ENCODE data around the gene PIK3CB.
"Not testable (repeated sequence)": the region's sequence is repeated elsewhere in the genome, so short reads cannot be mapped to it uniquely, and the experiment has no call there.

The PIK3CB gene

DNA sequence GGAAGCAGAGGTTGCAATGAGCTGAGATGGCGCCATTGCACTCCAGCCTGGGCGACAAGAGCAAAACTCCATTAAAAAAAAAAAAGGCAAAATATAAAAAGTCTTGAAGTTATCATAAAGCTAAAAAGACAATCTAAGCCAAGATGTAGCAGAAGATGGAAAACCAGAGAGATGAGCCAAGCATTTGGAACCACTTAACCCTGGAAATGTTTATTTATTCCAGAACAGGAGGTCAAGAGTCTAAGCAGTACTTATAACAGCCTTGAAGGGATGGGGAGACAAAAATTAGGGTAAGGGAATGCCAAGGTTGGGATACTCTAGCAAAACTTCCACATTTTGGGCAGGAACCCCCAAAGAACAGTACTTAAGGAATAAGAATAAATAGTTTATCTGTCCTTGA, 196.1 kb downstream of the PIK3CB start:
- no peaks in the 10 kb centered on the region for H3K9me3 ChIP-seq (ENCODE audit: low read length)
- H3K9ac ChIP-seq (ENCODE audit: low read length): no peak overlapping the region
- no peaks in the 10 kb centered on the region for H3K27me3 ChIP-seq (ENCODE audit: control insufficient read depth in 1 of 2, insufficient read depth in 2 of 2, low read length in 2 of 2)
- H3K27ac ChIP-seq (ENCODE audit: low read depth, low read length): no peak overlapping the region
- H3K4me3 ChIP-seq (ENCODE audit: low read depth in 1 of 2, low read length in 2 of 2): no peak overlapping the region
- no peaks in the 10 kb centered on the region for H3K36me3 ChIP-seq (ENCODE audit: insufficient read depth, low read length)
- H3K4me1 ChIP-seq (ENCODE audit: insufficient read depth, low read length): no peaks in the 10 kb centered on the region

GRCh38 chr3:138629526-138629925, 205.2 kb downstream of the PIK3CB start:
- no peaks in the 10 kb centered on the region for H3K4me1 ChIP-seq (ENCODE audit: insufficient read depth, low read length)
- H3K9me3 ChIP-seq (ENCODE audit: low read length): no peaks in the 10 kb centered on the region
- H3K36me3 ChIP-seq (ENCODE audit: insufficient read depth, low read length): peaks cover 18% of the 10 kb centered on the region

DNA sequence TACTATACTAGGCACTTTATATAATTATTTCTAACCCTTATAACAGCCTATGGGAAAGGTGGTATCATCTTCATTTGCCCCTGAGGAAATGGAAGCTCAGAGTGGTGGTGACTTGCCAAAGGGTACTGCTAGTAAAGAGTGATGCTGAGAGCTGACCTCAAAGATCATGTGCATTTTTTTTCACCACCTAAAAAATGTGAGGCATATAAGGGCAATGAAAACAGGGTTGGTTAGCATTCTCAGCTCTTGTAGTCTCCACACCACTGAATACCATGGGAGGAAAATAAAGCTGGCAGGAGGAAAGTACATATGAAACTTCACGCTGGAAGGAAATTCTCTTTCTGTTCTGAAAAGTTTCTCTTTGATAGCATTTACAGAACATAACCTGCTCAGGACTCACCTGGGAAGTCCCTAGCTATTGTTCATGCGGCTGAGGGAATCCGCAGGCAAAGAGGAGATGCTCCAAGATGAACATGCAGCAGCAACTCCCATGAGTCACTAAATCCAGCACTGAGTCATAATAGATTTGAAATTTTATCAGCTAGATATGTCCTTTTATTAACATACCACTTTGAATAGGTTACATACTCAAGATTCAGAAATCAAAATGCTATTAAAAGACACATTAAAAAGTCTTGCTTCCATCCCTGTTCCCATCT, 208.9 kb downstream of the PIK3CB start:
- no peaks in the 10 kb centered on the region for H3K27me3 ChIP-seq (ENCODE audit: control insufficient read depth in 1 of 2, insufficient read depth in 2 of 2, low read length in 2 of 2)
- H3K9me3 ChIP-seq (ENCODE audit: low read length): no peaks in the 10 kb centered on the region
- H3K36me3 ChIP-seq (ENCODE audit: insufficient read depth, low read length): peaks cover 17% of the 10 kb centered on the region
- no peaks in the 10 kb centered on the region for H3K4me1 ChIP-seq (ENCODE audit: insufficient read depth, low read length)
- no peak overlapping the region for H3K9ac ChIP-seq (ENCODE audit: low read length)
- no peak overlapping the region for H3K4me3 ChIP-seq (ENCODE audit: low read depth in 1 of 2, low read length in 2 of 2)
- no peak overlapping the region for H3K27ac ChIP-seq (ENCODE audit: low read depth, low read length)

More at GRCh38 chr3:138629526-138629925, 205.2 kb downstream of the PIK3CB start:
- no peak overlapping the region for H3K9ac ChIP-seq (ENCODE audit: low read length)
- H3K27ac ChIP-seq (ENCODE audit: low read depth, low read length): no peak overlapping the region
- H3K4me3 ChIP-seq (ENCODE audit: low read depth in 1 of 2, low read length in 2 of 2): no peak overlapping the region
- no peaks in the 10 kb centered on the region for H3K27me3 ChIP-seq (ENCODE audit: control insufficient read depth in 1 of 2, insufficient read depth in 2 of 2, low read length in 2 of 2)

DNA sequence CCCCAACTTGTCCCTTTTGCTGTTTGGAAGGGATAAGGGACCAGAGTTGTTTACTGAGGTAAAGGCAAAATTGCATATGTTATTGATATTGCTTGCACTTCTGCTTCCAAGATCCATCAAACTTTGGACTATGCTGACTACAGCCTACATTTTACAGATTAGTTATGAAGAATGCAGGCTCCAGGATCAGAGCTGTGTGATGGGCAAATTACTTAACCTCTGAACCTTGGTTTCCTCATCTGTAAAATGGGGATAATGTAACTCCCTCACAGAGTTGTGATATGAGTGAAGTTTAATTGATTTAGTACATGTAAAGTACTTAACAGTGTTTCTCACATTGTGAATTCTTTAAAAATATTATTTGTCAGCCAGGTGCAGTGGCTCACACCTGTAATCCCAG, 210.2 kb downstream of the PIK3CB start:
- Histone ChIP-seq H3K9ac (ENCODE audit: low read length) (no peak overlapping the region), H3K27me3 (ENCODE audit: control insufficient read depth in 1 of 2, insufficient read depth in 2 of 2, low read length in 2 of 2) (no peaks in the 10 kb centered on the region), H3K4me1 (ENCODE audit: insufficient read depth, low read length) (no peaks in the 10 kb centered on the region), H3K9me3 (ENCODE audit: low read length) (no peaks in the 10 kb centered on the region), H3K36me3 (ENCODE audit: insufficient read depth, low read length) (peaks cover 12% of the 10 kb centered on the region), H3K4me3 (ENCODE audit: low read depth in 1 of 2, low read length in 2 of 2) (no peak overlapping the region), H3K27ac (ENCODE audit: low read depth, low read length) (no peak overlapping the region)

DNA sequence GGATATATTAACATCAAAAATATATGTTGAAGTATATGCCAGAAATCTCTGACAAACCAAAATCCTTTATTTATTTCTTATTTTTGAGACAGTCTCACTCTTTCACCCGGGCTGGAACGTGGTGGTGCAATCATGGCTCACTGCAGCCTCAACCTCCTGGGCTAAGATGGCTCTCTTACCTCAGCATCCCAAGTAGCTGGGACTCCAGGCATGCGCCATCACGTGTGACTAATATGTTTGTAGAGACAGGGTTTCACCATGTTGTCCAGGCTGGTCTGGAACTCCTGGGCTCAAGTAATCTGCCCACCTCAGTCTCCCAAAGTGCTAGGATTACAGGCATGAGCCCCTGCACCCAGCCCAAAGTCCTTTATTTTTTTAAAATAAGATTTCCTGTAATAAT, 214.3 kb downstream of the PIK3CB start:
- no peaks in the 10 kb centered on the region for H3K27me3 ChIP-seq (ENCODE audit: control insufficient read depth in 1 of 2, insufficient read depth in 2 of 2, low read length in 2 of 2)
- H3K9me3 ChIP-seq (ENCODE audit: low read length): no peaks in the 10 kb centered on the region
- H3K27ac ChIP-seq (ENCODE audit: low read depth, low read length): no peak overlapping the region
- peaks cover 5% of the 10 kb centered on the region for H3K4me1 ChIP-seq (ENCODE audit: insufficient read depth, low read length)
- peaks cover 5% of the 10 kb centered on the region for H3K36me3 ChIP-seq (ENCODE audit: insufficient read depth, low read length)
- no peak overlapping the region for H3K9ac ChIP-seq (ENCODE audit: low read length)
- no peak overlapping the region for H3K4me3 ChIP-seq (ENCODE audit: low read depth in 1 of 2, low read length in 2 of 2)

DNA sequence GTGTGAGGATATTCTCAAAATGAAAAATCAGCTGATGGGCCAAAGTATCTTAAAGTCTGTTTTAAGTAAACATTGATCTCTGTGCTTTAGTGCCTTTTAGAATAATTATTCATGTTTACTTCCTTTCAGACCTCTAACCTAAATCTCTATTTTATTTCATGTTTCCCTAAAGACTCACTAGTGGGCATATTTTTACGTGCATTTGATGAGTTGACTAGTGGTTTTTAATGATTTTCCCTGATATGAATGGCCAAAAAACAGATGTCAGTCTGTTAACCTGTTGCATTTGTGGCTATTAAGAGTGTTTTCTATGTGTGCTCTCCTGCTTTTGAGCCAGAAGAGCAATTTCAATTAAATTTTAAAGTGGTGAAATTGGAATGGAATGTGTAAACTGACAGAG, 219.3 kb downstream of the PIK3CB start:
- Histone ChIP-seq H3K36me3 (ENCODE audit: insufficient read depth, low read length) (no peaks in the 10 kb centered on the region), H3K27me3 (ENCODE audit: control insufficient read depth in 1 of 2, insufficient read depth in 2 of 2, low read length in 2 of 2) (no peaks in the 10 kb centered on the region), H3K4me3 (ENCODE audit: low read depth in 1 of 2, low read length in 2 of 2) (no peak overlapping the region), H3K9ac (ENCODE audit: low read length) (no peak overlapping the region), H3K4me1 (ENCODE audit: insufficient read depth, low read length) (peaks cover 5% of the 10 kb centered on the region), H3K9me3 (ENCODE audit: low read length) (no peaks in the 10 kb centered on the region), H3K27ac (ENCODE audit: low read depth, low read length) (no peak overlapping the region)

GRCh38 chr3:138609898-138610266, 224.8 kb downstream of the PIK3CB start:
- peaks cover 15% of the 10 kb centered on the region for H3K4me1 ChIP-seq (ENCODE audit: insufficient read depth, low read length)
- H3K9ac ChIP-seq (ENCODE audit: low read length): peak overlapping the region; percentile 85
- H3K9me3 ChIP-seq (ENCODE audit: low read length): peaks cover 3% of the 10 kb centered on the region
- H3K27me3 ChIP-seq (ENCODE audit: control insufficient read depth in 1 of 2, insufficient read depth in 2 of 2, low read length in 2 of 2): no peaks in the 10 kb centered on the region
- H3K4me3 ChIP-seq (ENCODE audit: low read depth in 1 of 2, low read length in 2 of 2): peak overlapping the region; percentile 58 to 84
- H3K27ac ChIP-seq (ENCODE audit: low read depth, low read length): peak overlapping the region; percentile 95
- no peaks in the 10 kb centered on the region for H3K36me3 ChIP-seq (ENCODE audit: insufficient read depth, low read length)

- Histone ChIP-seq H3K27ac (ENCODE audit: low read depth, low read length) (peak within 1 kb of the TSS; percentile 95), H3K27me3 (ENCODE audit: control insufficient read depth in 1 of 2, insufficient read depth in 2 of 2, low read length in 2 of 2) (no peaks in the 10 kb centered on the region), H3K9ac (ENCODE audit: low read length) (peak within 1 kb of the TSS; percentile 85), H3K9me3 (ENCODE audit: low read length) (peaks cover 3% of the 10 kb centered on the region), H3K36me3 (ENCODE audit: insufficient read depth, low read length) (no peaks in the 10 kb centered on the region), H3K4me3 (ENCODE audit: low read depth in 1 of 2, low read length in 2 of 2) (peak within 1 kb of the TSS; percentile 58 to 84), H3K4me1 (ENCODE audit: insufficient read depth, low read length) (peaks cover 15% of the 10 kb centered on the region)
Observed at GRCh38 chr3:138608322-138609135, 226.2 kb downstream of the PIK3CB start, which contains the start of gene FAIM. Gene FAIM, plus strand, starts transcription at chr3:138608771. Its CDS starts 10,956 bp downstream, at chr3:138619727.

DNA sequence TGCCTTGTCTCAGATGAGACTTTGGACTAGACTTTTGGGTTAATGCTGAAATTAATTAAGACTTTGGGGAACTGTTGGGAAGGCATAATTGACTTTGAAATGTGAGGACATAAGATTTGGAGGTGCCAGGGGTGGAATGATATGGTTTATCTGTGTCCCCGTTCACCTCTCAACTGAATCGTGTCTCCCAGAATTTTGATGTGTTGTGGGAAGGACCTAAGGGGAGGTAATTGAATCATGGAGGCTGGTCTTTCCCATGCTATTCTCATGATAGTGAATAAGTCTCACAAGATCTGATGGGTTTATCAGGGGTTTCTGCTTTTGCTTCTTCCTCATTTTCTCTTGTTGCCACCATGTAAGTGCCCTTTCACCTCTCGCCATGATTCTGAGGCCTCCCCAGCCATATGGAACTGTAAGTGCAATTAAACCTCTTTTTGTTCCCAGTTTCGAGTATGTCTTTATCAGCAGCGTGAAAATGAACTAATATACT, 230.6 kb downstream of the PIK3CB start:
- not testable (repeated sequence) for H3K4me1 ChIP-seq (ENCODE audit: insufficient read depth, low read length); H3K27me3 ChIP-seq (ENCODE audit: control insufficient read depth in 1 of 2, insufficient read depth in 2 of 2, low read length in 2 of 2); H3K4me3 ChIP-seq (ENCODE audit: low read depth in 1 of 2, low read length in 2 of 2); H3K36me3 ChIP-seq (ENCODE audit: insufficient read depth, low read length); H3K27ac ChIP-seq (ENCODE audit: low read depth, low read length); H3K9me3 ChIP-seq (ENCODE audit: low read length); H3K9ac ChIP-seq (ENCODE audit: low read length)

Data from muscle layer of colon (tissue), 2 donors.